GM10847 (cell line): Measurements from ENCODE around the gene KATNAL2.

Experiments used
- POLR2A ChIP-seq: IDR thresholded peaks from 2 replicates; pipeline ENCODE4 v1.6.1; 2011; ENCODE audit not compliant: insufficient read length; ENCODE audit errors: extremely low read depth

Gene KATNAL2

DNA sequence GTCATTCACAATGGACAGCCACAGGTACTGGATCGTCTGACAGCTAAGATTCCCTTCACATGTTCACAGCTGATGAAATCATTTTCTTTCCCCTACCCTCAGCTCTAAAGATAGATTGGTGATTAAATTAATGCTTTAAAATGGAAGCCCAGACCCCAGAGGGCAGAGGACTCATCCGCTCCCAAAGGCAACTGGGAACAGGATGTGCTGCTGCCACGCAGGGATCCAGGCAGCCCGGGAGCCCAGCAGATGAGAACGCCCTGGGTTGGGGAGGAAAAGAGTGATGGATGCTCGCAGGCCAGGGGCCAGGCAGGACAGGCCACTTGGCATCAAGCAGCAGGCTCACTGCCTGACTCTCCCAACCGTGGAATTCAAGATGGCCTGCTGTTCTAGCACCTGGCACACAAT, 191.6 kb downstream of the KATNAL2 start:
- TF ChIP-seq POLR2A: no peak

DNA sequence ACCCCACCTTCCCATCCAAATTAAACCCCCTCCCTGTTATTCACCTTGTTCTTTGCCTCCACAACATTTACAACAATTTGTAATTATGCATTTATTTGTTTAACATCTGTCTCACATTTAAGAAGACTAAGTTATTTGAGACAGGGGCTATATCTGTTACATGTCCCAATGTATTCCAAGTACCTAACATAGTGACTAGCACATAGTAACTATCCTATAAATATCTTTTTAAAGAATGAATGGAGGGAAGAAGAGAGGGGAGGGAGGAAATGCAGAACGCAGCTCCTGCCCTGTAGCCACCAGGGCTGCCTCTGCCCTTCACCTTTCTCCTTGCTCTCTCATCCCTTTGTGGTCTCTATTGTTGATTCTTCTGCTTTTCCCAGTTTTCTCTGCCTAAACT, 192.3 kb downstream of the KATNAL2 start:
- TF ChIP-seq POLR2A: no peak

DNA sequence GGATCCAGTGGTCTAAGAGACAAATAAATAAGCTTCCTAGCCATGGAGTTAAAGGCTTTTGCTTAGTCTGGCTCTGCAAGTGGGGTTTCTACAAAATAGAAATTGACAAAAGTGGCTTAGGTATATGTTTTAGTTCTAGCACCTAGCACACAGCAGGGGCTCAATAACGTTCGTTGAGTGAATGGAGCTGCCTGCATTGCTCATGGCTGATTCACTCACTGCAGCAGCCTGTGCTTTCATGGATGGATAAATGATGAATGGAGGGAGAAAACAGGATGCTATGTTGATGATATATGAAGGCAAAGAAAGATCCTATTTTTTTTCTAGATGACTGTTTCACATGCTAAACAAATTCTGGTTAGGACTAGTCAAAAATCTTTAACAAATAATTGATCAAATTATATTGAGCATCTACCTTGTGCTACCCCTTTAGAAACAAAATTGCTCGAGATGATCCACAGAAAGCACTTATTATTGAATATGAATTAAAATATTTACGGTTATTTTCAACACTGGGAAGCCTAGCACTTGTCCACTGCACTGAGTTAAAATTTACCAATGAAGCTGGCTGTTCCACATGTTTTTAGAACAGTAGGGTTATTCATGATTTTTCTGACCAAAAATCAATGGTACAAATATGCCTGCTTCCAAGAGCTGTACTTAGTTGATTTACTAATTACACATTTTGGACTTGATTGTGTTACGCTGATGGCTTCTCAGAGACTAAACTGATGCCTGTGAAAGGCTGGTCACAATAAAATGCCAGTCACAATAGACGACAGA, 193.3 kb downstream of the KATNAL2 start:
- TF ChIP-seq POLR2A: no peak

DNA sequence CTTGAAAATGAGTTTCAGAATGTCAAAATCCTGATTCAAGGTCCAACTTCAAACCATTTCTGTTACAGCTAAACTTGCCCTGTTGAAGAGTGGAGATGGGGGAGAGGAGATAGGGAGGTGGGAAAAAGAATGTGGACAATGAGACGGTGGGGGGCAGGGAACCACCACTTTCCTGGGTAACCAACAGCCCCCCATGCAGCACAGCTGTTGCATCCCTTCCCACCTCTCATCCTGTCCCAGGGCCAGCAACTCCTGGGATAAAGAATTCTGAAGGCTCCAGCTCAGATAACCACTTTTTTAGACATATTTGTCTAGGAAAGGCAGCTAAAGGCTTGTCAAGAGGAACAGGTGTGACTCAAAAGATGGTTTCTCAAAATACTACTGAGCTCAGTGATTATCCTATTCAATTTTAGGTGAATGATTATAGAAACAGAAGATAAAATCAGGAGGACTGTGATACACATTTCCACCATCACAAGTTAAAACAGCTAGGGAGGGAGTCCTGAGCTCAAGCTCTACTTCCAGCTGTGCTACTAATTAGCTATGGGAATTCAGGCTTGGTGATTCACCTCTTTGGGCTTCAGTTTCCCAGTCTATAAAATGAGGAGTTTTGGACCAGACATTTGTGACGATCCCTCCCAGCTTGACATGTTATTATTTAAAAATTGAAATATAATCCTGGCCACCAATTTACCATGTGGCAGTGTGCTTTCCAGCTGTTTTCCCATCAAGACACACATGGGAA, 196.6 kb downstream of the KATNAL2 start:
- TF ChIP-seq POLR2A: no peak

DNA sequence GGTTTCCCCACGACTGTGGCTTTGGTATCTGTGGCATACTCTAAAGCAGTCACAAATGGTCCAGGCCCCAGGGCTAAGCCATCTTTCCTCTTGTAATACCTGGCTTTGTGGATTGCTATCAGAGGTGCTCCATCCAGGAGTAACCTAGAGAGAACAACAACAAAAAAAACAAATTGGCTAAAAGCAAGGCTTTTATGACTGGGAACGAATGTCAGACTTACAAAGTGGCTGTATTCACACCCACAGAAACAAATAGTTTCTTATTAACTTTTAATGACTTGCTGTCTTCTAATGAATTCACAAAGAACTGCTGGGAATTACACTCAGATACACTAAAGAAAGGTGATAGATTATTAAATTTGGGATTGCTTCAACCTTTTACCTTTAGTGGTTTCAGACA, 197.8 kb downstream of the KATNAL2 start:
- no peak for TF ChIP-seq POLR2A

DNA sequence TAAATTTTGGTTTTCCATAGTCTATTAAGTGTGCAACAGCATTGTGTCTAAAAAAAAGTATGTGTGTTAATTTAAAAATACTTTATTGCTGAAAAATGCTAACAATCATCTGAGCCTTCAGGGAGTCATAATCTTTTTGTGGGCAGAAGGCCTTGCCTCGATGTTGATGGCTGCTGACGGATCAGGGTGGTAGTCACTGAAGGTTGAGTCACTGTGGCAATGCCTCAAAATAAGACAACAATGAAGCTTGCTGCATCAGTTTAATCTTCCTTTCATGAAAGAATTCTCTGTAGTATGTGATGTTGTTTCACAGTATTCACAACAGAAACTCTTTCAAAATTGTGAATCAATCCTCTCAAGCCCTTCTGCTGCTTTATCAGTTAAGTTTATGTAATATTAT, 201.6 kb downstream of the KATNAL2 start:
- no peak for TF ChIP-seq POLR2A

DNA sequence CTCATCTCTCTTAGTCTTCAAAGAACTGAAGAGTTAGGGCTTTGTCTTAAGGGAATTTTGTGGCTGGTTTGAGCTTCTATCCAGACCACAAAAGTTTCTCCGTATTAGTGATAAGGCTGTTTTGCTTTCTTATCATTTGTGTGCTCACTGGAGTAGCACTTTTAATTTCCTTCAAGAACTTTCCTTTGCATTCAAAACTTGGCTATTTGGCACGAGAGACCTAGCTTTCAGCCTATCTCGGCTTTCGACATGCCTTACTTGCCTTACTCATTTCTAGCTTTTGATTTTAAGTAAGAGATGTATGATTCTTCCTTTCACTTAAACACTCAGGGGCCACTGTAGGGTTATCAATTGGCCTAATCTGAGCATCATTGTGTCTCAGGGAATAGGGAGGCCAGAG, 203.0 kb downstream of the KATNAL2 start:
- TF ChIP-seq POLR2A: no peak

DNA sequence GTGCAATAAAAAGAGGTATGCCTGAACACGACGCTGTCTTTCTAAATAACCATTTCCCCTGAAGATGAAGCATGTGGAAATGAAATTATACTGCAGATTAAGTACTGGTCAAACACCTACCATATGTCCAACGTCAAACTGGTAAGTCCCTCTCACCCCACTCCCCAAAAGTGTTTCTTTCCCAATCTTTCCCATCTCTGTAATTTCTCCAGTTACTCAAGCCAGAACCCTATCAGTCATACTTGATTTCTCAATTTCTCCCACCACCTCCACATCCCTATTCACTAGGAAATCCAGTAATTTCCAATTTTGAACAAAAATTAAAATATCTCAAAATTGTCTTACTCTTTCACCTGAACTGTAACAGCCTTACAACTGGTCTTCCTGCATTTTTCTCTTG, 203.7 kb downstream of the KATNAL2 start:
- no peak for TF ChIP-seq POLR2A

DNA sequence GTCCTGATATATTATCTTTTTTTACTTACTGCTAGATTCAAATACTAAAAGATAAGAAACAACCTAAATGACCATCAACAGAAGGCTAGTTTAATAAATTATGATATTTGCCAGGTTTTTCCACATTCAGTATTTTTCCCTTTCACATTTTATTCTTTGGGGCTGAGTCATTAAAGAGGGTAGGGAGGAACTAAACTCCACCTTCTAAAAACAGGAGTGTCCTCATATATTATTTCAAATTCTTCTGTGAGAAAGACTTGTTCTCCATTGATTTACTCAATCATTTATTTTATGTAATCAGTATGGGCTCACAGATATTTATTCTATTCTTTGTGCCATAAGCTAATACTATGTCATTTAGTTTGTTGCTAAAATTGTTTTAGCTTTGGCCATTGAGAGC, 223.9 kb downstream of the KATNAL2 start:
- TF ChIP-seq POLR2A: no peak

DNA sequence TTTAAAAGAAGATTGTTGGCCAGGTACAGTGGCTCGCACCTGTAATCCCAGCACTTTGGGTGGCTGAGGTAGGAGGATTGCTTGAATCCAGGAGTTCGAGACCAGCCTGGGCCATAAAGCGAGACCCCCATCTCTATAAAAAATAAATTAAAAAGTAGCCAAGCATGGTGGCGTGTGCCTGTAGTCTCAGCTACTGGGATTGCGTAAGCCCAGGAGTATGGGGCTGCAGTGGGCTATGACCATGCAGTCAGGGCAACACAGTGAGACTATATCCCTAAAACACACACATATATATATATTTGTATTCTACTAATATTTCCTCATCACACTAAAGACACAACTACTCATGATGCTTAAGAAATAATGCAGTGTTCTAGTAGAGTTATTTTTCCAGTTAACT, 225.8 kb downstream of the KATNAL2 start:
- TF ChIP-seq POLR2A: no peak

DNA sequence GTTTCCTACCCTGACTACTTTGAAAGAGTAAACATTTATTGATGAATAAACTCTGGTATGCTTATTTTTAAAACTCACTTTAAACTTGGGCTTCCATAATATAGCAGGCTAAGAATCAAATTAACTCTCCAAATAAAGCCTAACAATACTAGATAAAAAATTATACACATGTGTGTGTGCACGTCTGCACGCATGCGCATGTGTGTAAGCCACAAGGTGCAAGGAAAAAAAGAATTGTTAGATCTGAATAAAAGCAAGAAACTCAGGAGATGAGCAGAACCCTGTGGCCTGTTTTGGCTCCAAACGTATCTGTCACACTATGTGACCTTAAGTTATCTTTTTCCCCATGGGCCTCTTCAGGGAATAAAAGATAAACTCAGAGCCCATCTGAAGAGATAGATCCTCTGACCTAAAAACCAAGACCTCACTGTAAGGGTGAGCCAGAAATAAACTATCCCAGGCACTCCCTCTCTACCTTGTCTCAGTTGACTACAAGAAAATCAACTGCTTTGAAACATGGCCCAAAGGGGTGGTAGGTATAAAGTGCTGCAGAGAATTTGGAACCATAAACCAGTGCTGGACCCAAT, 226.6 kb downstream of the KATNAL2 start:
- TF ChIP-seq POLR2A: no peak

DNA sequence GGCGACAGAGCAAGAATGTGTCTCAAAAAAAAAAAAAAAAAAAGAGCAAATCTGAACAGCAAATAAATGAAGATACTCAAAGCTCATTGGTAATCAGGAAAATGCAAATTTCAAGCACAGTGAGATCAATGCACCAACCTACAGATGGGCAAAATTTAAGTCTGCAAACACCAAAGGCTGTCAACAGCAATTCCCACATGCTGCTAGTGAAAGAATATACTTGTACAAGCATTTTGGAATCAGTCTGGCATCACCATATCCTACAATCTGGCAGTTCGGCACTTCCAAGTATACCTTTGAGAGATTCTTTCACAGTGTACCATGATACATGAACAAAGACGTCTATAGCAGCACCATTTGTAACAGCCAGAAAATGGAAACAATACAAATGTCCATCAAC, 228.8 kb downstream of the KATNAL2 start:
- no peak for TF ChIP-seq POLR2A

DNA sequence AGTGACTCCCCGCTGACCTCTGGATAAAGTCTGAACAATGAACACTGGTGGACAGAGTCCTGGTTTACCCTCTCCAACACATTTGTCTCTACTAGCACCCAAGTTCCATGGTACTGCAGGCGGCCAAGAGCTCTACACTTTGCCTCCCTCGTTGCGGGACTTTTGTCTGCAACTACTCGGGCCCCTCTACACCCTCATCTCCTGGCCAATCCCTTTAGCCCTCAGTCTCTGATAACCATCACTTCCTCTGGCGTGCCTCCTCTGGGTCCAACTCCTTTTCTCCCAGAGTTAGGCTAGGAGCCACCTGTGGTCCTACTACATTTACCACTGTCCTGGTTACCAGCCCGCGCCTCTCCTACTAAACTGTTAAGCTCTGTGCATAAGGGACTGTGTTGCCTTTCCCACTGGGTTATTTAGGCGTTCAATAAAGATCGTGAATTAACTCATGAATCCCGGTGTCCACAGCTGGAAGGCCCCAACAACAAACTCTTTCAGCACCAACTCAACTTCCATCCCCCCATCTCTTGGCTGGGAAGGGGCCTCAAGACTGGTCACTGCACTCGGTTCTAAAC, 232.1 kb downstream of the KATNAL2 start:
- TF ChIP-seq POLR2A: no peak

DNA sequence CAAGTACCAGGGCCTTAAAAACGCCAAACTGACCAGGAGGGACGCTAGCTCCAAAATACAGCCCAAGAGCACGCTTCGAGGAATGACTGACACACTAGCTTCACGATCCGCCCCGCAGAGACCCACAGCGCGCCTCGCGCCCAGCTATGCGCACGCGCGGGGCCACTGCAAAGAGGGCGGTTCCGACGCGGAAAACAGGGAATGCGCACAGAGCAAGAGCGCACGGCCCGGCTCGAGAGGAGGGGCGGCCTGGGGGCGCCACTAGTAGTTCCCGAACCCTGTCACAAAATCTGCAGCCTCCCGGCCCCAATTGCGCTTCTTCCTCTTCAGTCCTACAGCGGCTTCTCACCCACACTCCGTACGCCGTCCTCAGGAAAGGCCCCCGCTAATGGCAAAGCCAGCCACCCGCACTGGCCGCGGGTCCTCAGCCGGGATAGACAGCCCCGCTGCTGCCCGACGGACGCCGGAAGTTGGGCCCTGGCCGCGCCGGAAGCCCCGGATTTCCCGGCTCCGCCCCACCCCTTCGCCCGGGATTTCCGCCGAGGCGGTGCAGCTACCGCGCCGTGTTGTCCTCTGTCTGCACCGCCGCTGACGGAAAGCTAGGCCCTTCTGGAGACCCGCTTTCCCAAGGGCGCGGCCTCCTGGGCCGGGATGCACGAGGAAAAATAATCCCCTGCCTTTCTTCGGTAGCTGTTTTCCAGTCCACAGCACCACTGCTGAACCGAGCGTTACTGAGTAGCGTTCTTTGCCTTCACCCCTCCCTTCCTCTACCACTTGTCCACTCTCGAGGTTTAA, 232.8 kb downstream of the KATNAL2 start, which contains the start of gene HDHD2:
Gene HDHD2 (minus strand): TSS at position 472 of the 795 bp plus-strand sequence. CDS start 14,061 bp downstream, outside the sequence.
- TF ChIP-seq POLR2A: peak; percentile 94

DNA sequence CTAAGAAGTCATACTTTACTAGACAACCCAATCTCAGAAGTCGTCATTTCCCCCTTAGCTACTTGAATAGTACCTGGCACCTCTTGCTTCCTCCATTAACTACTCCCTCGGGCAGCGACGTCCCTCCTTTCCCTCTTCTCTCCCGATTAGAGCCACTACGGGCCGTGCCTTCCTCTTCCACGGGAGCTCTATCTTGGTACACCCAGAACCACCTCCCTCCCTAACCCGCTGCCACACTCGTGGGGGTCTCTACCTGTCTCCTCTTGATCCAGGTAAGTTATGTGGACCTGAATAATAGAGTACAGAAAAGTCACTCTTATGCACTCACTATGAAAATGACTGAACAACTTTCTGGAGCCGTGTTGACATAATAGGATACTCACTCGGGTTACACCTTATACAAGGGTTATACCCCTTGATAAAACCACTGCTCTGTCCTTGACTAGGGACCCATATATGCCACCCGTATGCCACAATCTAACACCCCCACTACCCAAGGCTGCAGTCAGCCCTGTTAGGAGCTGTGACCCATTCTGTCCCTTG, 233.5 kb downstream of the KATNAL2 start:
- no peak for TF ChIP-seq POLR2A
